IPS DF 4.7 (cell line): ENCODE measurements around the gene PWP2.
"Not testable (repeated sequence)": the region's sequence is repeated elsewhere in the genome, so short reads cannot be mapped to it uniquely, and the experiment has no call there.

Experiments used
- DNase-seq: peaks from one replicate; pipeline ENCODE4 v3.0.0-alpha.2; 2013; ENCODE audit warnings: low spot score; ENCODE audit errors: extremely low read depth

The PWP2 gene

DNA sequence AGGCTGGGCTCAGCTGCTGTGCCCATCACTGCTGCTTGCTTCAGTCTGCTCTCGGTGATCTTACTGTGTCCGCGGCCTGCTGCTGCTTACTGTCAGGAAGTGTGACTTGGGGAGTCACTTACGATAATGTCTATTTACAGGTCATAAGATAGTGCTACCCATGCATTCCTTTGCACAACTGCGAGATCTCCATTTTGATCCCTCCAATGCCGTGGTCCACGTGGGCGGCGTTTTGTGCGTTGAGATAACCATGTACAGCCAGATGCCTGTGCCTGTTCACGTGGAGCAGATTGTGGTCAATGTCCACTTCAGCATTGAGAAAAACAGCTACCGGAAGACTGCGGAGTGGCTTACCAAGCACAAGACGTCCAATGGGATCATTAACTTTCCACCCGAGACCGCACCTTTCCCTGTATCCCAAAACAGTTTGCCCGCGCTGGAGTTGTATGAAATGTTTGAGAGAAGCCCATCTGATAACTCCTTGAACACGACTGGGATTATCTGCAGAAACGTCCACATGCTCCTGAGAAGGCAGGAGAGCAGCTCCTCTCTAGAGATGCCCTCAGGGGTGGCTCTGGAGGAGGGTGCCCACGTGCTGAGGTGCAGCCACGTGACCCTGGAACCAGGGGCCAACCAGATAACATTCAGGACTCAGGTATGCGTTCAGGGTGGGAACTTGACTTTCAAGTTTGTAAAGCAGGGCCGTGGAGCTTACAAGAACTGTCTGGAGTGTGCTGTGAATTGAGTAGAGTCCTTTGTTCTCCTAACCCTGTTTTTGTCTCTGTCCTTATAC, 24.4 kb upstream of the PWP2 start:
- no peak for DNase-seq

GRCh38 chr21:44083631-44084291, 23.4 kb upstream of the PWP2 start:
- DNase-seq = no peak

DNA sequence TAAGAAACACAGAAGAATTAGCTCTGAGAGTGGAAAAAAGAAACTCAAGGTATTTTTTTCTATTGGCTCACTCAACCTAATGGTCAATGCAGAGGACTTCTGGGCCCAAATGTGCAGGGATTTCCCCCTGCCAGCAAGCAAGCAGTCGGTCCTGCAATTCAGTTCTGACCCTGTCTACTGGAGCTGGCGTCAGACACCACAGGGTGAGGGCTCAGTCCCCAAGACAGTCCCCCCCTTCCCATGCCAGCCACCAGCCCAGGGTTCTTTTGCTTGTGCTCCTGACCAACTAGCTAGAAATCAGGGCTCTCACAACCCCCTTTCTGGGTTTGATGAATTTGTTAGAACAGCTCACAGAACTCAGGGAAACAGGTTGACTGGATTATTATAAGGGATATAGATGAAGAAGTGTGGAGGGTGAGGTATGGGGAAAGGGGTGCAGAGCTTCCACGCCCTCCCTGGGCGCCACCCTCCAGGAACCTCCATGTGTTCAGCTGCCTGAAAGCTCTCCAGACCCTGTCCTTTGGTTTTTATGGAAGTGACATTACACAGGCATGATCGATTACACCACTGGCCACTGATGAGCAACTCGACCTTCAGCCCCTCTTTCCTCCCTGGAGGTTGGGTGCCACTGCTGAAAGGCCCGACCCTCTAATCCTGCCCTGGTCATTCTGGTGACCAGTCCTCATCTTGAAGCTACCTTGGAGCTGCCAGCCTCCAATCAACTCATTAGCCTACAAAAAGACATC, 22.5 kb upstream of the PWP2 start:
- DNase-seq = no peak

DNA sequence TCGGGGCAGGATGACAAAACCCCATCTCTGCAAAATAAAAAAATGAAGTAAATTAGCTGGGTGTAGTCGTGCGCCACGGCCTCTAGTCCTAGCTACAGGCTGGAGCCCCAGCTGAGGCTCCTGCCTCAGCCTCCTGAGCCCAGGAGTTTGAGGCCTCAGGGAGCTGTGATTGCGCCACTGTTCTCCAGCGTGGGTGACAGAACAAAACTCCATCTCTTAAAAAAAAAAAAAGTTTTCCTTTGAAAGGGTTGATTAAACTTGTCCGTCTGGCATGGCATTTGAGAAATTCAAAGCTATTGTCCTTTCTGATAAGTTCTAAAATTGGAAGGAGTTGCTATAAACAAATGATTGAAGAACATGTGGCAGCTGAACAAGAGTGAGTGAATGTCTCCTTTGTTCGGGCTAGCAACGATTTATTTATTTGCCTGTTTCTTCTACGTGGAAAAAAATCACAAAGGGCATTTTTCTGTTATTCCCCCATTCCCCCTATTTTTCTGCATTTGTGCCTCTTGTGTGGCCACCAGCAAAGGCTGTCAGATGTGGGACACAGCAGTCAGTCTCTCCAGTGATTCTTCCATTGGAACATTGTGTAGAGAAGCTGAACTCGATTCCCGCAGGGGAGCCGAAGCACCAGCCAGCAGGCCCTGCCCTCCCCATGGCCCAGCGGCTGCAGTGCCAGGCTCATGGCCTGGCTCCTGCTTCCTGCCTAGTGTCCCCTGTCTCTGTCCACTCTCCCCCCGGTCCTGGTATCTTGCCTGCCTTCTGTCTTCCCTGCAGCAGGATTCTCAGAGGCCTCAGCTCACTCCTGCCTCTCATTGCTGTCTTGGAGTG, 21.5 kb upstream of the PWP2 start:
- no peak for DNase-seq

- DNase-seq = no peak
Observed at GRCh38 chr21:44086636-44087425, 20.4 kb upstream of the PWP2 start.

GRCh38 chr21:44087426-44088400, 19.5 kb upstream of the PWP2 start:
- DNase-seq = no peak

DNA sequence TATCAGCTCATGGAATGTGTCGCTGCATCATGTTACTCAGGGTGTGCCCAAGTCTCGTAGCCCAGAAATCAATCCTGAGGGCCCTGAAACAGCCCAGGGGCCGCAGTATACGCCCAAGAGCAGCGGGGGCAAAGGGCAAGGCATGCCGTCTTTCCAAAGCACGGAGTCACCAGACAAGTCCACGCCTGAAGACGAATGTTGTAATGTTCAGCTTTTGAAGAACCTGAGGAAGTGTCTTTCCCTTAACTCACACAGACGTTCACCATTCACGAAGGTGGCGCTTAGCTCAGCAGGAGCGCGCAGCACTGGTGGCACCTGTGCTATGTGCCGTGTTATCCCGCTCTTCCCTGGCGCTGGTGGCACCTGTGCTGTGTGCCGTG, 18.8 kb upstream of the PWP2 start:
- no peak for DNase-seq

- no peak for DNase-seq
Observed at GRCh38 chr21:44089001-44089911, 17.9 kb upstream of the PWP2 start.

DNA sequence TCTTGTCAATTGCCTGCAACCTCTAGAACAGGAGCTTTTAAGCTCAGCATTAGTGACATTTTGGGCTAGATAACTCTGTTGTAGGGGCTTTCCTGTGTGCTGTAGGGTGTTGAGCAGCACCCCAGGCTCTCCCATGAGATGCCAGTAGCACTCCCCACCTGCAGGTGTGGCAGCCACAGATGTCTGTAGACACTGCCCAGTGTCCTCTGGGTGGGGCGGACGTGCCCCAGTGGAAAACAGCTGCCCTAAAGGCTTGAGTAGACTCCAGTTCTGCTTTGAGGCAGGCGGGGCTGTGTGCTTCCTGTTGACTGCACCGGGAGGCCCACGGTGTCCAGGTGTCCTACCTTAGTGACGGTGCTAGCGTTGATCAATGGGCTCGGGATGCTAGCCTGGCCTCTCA, 16.9 kb upstream of the PWP2 start:
- DNase-seq = no peak

GRCh38 chr21:44092211-44092610, 15.0 kb upstream of the PWP2 start:
- no peak for DNase-seq

DNA sequence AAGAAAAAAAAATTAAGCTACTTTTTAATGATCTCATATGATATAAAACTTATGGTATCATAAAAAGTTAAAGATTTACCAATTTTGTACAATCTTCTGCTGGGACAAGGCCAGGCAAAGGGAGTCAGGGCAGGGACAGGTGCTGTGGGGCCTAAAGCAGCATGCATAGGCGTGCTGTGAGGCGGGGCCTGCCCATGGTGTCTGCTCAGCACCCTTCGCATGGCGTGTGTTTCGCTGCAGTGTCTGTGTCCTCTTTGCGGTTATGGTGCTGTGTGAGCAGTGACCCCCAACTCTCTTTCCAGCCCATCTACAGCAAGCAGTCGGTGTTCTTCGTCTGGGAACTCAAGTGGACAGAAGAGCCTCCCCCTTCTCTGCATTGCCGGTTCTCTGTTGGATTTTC, 13.4 kb upstream of the PWP2 start:
- DNase-seq = no peak

- no peak for DNase-seq
Observed at GRCh38 chr21:44094832-44095231, 12.4 kb upstream of the PWP2 start.

GRCh38 chr21:44098507-44098906, 8.7 kb upstream of the PWP2 start:
- not testable (repeated sequence) for DNase-seq

GRCh38 chr21:44098964-44099363, 8.2 kb upstream of the PWP2 start:
- DNase-seq = not testable (repeated sequence)

- DNase-seq = not testable (repeated sequence)
Observed at GRCh38 chr21:44107589-44107988, 390 bp downstream of the PWP2 start.

- DNase-seq = not testable (repeated sequence)
Observed at GRCh38 chr21:44113702-44114371, 6.6 kb downstream of the PWP2 start.

GRCh38 chr21:44122131-44122530, 14.9 kb downstream of the PWP2 start:
- DNase-seq = not testable (repeated sequence)

GRCh38 chr21:44127827-44128226, 20.6 kb downstream of the PWP2 start:
- not testable (repeated sequence) for DNase-seq
